Stimulated activated CD4-positive, alpha-beta T cell treated with anti-CD3 and anti-CD28 coated beads, Interleukin-2, amount 100 ng/mL, for 48 hours (primary cell): Measurements from ENCODE around the gene KDR.

Experiments
- DNase-seq, 2 donors: peaks; one replicate each; pipeline ENCODE4 v3.0.0-alpha.2; 2020

The KDR gene

DNA sequence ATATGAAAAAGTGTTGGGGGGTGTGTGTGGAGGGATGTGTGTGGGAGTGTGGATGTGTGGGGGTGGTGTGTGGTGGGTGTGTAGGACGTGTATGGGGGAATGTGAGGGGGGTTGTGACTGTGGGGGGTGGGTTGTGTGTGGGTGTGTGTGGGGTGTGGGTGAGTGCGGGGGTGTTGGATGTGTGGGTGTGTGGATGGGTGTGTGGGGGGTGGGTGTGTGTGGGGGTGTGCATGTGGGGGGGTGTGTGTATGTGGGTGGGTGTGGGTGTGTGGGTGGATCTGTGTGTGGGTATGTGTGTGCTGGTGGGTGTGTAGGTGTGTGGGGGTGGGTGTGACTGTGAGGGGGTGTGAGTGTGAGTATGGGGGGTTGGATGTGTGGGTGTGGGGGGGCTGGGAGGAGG, 47.8 kb downstream of the KDR start:
- DNase-seq: no peak

DNA sequence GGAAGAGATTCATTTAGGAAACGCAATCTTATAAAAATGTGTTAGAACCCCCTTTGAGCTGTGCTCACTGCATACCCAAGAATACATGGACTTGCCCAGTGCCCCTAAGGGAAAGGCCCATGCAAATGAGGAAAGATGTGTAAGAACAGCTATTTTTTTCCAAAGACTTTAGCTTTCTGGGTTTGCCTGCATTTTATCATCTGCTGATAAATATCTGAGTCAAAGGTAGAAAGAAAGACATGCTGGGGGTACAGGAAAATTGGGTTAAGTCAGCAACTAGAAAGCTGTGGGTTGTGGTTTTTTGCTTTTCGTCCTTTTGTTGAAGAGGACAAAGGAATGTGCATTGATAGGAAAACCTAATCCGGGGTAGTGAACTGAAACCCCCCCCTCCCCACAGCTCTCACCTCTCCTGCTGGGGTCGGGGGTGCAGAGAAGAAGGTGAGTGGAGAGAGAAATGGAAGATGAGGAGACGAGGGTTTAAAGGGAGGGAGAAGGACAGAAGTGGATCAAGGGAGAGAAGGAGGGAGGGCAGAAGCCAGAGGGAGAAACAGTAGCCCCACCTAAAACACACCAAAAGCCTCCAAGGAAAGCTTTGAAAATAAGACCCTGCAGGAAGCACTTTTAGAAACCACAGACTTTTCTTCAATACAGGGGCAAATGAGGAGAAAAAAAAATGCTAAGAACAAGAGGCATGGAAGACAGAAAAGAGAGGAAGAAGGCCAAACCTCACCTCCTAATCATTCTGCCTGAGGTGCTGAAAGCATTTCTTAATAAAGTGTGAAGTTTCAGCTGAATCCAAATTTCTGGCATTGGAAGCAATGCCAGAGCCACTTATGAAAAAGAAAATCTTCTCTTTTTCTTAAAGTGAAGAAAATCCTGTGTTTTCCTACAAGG, 49.3 kb downstream of the KDR start:
- no peak for DNase-seq

DNA sequence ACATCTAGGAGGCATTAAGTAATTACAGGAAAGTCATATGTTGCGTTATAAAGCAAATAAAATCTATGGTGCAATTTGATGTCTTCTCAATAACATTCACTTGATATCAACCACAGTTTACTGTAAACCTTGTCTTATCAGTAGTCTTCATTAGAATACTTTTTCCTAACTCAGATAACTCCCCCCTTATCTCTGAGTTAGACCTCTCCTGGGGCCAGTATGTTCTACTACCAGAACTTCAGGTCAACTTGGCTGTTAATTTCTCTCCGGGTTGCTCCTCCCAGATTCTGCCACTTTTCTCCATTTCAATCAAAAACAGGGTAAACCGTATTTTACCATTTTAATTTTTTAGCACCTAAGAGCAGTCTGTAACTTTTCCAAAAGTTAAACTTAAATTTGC, 50.0 kb downstream of the KDR start:
- DNase-seq: no peak

DNA sequence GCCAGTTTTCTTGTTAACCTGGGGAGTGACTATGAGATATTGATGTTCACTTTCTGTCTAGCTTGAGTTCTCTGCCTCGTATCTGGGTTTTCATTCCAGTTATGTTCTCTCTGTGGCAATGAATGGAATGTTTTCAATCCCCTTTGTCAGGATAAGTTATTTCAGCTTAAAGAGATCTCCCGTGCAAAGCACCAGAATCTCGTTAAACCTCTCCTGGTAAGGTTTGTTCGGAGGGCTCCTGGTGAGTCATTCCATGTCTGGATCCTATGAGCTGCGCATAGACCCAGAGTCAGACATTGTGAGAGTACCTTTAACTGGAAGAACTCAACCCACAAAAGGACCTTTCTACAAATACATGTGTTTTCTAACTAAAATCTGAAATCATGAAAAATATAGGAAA, 51.0 kb downstream of the KDR start:
- no peak for DNase-seq

DNA sequence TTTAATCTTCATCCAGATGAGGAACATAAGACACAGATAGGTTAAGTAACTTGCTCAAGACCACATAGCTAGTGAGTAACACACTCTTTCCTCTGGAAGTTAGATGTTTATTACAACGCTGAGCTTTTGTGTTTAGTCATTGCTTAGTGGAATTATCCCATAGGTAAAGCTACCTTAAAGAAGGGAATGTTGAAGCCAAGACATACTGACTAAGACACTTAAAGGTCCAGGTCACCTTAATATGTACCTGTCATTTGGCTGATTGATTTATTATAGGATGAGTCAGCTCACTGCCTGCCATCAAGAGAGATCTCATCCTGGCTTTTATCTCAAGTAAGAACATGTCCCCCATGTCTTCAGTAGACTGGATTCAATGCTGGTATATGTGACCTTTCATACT, 53.4 kb downstream of the KDR start:
- no peak for DNase-seq

DNA sequence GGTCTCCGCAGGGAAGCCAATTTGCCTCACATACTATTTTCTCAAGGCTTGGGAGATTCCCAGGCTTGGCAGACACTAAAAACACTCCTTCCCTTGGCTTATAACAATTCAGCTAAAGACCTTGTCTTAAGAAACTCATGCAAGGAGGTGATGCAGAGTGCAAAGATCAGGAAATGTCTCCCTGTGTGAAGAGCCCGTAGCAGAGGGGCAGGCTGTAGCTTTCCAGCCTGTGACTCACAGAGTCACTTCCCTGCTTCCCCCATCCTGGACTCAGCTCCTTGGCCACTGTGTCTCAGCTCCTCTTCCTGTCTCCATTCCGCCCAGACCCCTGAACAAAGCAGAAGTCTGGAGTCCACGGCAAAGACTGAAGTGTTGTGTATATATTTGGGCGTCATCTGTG, 56.1 kb downstream of the KDR start:
- DNase-seq: no peak

DNA sequence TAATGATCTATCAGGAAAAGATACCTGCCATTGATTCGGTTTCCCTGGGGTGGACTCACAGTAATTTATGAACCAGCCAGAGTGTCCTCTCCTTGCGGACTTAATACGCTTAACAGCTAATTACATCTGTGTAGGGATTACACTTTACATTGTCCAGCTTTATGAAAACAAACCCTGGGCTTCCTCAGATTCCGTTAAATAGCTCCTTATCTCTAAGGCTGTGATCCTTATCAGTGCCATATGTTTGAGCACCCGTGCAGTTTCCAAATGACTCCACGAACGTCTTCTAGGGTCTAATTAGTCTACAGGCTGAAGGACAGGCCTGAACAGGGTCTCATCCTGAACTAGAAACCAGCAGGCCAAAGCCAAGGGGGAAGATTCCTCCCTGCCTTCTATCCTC, 56.9 kb downstream of the KDR start:
- no peak for DNase-seq

DNA sequence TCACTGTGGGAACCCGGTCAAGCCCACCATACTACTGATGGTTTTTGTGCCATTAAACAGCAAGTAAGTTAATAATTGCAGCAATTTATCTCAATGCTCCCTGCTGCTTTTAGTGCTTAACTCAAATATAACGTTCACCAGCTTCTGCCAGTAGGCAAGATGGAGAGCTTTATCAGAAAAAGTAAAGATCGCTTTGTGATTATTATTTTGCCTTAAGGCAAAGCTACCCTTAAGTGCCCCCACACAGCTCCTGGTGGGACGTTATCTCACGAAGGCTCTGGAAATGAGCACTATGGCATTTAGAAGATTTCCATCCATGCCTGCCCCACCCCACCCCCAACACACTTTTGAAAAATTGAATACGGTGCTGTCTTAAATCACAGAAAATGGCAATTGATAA, 59.4 kb downstream of the KDR start:
- DNase-seq: no peak

DNA sequence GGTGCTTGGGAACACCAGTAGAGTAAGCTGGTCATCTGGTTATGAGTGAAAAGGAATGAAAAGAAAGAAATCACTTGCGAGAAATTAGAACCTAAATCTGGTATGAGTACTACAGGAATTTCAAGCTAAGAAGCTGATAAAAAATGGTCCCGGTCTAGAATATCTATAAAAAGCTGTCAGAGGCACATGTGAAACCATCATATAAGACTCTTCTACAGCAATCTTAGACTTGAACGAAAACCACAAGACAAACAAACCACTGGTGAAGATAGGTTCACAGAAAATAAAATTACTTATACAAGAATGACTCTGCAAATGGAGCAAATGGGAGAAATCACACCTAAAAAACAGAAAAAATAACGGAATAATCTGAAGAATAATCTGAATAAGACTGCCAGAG, 69.9 kb downstream of the KDR start:
- DNase-seq: no peak

DNA sequence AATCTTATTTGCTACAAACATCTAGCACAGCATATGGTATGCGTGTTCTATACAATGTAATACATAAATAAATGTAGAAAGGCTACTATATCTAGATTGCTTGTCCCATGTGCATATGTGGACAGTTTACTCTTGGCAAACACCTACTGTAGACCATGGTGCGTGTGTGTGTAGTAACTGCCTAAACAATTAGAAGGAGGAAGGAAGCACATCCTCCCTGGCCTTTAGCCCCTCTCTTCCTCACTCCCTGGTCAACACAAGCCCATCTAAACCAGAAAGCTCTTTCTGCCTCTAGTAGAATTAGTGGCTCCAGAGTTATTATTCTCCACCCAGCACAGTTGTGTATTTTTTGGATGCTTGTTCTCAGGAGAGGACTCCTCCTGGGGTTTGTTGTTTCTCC, 73.9 kb downstream of the KDR start:
- DNase-seq: no peak

DNA sequence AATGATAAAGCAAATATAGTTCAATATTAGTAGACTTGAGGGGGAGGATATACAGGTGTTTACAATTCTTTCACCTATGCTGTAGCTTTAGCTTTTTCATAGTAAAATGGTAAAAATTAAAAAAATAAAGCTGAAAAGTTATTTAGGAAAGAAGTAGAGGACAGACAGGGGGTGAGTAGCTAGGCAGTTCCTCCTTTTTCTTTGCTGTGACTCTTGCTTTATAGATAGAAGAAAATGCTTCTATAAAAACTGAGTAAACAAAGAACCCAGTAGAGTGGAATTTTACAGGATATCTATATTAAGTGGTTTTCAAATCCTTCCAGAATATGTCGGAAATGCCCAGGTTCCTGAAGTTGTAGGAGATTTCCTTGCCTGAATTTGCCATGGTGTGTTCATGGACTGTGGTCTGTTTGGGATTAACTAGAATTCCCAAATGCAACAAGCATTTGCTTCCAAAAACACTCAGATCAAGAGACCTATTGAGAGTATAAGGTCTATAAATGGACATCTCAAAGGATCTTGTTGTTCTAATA, 74.9 kb downstream of the KDR start:
- no peak for DNase-seq

DNA sequence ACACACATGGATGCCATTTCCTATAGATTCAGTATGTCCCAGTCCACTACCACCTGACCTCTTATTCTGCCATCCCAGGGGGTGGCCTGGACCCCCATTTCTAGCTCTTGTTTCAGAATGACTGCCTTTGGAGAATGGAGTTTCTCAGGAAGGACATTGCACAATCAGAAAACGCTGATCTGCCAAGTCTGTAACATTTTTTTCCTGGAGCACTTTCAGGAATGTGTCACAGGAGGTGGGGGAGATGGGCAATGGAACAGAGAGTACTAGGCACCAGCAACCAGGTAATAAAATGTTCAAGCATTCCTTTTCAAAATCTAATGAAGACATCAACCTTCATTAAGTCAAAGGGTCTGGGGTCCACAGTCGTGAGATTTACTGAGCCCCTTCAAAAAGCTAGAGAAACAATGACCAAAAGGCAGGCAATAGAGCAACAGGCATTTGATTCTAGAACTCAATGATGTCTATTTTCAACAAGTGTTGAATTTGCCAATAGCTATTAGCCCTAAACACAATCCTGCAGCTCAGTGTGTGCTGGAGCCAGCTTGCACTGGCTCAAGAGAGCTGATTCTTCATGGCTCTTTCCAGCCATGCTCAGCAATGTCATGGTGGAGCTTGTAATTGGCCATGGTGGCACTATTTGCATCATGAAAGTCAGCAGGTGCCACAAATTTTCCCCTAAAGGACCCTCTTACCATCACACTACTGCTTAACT, 87.1 kb downstream of the KDR start:
- no peak for DNase-seq

DNA sequence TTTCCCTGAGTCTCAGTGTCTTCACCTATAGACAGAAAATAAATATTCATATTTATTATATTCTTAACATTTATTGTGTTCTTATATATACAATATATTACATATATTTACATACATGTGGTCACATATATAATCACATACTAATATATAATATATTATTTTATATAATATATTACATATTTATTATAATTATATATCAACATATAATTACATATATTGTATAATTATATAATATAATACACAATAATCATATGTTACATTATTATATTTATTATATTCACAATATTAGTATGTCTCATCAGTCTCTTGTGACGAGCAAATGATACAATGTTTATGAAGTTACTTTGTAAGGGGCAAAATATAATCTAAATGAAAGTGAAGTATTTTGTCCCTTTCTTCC, 87.7 kb downstream of the KDR start:
- no peak for DNase-seq

DNA sequence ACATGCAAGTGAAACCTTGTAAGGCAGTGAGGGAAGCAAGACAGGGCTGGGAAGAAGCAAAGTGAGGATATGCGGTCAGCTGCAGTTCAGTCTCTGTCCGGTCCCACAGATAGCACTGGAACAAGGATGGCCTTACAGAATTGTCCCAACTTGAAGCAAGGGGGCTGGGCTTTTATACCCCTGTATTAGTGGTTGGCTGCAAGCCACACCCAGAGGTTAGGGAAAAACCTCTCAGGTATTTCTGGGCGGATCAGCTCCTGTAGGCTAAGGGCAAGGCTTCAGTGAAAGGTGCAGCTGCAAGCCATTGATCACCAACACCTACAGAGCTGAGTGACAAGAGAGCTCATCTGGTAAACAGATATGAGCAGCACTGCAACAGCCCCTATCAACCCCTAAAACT, 89.0 kb downstream of the KDR start:
- DNase-seq: no peak

DNA sequence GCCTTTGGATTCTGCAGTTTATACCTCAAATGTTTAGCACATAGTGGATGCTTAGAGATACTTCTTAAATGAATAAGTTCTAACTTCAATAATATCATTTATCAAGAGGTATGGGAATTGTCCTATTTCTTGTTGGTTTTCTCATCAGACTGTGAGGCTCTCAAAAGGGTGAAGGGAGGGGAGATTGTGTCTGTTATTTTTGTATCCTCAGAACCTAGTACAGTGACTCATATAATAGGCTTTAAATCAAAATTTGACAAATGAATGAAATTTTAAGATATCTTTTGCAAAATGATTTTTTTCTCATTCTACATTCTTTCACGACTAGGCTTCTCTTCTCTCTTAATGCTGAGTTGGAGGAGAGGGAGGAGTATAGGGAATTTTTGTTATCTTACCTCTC, 89.5 kb downstream of the KDR start:
- no peak for DNase-seq

DNA sequence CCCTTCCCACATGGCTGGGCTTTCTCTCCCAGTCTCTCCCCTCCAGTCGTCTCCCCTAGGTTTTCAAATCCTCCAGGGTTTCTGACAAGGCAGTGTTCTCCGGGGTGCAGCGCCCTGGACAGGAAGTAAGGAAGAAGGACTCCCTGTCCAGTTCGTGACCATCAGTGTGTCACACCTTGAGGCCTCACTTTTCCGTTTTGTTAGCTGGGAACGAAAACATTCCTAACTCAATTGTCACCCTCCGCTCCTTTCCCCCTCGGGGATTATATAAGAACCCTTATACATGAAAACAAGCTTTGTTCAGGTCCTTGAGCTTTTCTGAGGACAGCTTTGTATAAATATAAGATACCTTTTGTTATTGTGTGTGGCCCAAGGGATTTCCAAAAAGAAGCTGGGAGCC, 92.1 kb downstream of the KDR start:
- DNase-seq: no peak

DNA sequence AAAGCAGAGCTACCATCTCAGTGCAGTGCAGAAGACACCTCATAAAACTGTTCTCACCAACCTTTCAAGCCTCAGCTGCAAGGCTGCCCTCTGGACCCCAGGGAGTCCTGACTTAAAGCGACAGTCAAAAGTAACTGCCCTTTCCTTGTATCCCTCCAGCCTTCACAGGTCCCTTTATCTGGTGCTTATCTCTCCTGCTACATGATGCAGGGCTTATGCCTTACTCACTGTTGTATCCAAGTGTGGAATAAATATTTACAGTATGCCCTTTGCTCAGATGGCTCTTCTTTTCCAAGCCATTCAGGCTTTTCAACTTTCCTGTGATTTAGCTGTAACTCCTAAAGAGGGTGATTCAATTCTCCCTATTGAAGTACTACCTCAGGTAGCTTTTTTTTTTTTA, 92.6 kb downstream of the KDR start:
- no peak for DNase-seq

DNA sequence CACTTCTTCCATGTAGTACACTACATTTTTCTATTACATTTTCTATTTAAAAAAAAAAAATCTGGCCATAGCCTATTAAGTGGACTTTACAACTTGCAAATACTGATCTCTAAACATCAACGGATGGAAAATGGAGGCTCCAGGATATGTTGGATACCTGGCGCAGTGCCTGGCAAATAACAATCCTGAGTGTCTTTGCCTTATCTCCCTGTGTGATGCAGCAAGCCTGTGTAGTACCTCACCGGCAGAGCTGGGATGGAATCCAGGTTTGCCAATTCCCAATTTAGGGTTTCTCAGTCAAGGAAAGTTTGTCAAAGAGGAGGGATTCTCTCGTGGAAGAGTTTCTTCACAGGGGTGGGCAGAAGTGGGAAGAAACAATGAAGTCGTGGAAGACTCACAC, 93.2 kb downstream of the KDR start:
- no peak for DNase-seq

DNA sequence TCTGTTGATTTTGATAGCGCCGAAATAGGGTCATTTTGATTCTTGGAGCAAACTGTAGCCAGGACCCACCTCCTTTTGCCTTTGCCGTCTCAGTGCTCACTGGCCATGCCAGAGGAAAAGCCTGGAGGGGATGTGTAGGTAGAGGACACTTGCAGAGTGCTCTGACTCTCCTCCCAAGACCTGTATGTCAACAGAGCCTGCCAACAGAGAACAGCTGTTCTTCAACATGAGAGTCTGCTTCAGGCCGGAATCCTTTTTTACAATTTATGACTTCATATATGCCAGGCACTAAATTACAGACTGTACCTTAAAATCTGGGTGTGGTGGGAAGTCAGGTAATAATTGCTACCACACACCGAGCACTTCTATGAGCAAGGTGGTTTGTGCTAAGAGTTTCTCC, 94.2 kb downstream of the KDR start:
- no peak for DNase-seq

DNA sequence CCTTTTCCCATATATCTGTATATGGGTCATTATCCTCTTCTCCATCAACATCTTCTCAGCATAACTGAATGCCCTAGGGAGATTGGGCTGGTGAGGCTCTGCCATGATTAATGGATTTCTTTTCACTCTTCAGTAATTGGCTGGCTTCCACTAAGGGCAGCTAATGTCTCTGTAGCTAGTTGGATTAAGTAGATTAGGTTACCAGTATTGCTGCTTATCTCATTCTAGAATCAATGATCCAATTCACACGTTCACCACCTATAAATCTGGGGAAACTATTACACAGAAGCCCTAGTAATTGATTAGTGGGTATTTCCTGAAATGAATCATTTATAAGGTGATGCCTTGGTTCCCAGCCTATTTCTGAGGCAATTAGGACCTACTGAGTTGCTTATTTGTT, 94.8 kb downstream of the KDR start:
- no peak for DNase-seq

DNA sequence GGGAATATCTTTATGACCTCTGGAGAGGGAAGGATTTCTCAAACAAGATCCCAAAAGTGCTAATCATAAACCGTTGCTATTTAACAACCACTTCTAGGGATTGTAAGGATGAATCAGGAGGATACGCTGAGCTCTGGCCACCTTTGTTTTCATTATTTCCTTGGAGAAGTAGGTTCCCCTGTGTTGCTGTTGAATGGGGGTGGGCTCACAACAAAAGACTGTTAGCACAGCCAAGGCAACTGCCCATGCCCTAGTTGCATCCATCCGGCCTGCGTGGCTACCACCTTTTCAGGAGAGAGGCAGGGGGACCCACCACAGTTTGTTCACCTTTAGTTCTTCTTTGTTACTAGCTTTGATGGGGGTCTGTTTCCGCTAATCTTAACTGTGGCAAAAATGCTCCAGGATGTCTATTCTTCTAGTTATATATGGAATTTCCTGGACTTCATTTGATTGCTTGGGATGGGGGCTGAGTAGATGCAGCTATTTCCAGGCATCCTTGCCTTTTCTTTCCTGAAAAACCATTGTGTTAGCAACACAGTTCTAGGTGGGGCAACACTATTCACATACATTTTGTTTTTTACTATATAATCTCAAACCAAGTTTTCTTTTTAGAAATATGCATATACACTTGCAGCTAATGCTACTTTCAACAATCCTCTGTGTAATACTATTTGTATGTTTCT, 95.4 kb downstream of the KDR start:
- DNase-seq: no peak

DNA sequence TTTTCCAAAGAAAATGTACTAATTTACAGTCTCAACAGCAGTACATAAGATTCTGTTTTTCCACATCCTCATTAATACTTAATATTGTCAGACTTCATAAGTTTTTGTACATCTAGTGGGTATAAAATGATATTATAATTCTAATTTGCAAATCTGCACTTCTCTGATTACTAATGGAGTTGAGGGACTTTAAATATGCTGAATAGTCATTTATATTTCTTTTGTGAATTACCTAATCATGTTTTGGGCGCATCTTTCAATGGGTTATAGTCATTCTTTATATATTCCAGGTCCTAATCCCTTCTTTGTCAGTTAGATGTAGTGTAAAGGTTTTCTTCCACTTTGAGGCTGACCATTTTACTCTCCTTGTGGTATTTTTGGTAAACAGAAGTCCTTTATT, 96.1 kb downstream of the KDR start:
- no peak for DNase-seq
